Tibial artery (tissue), 4 donors: Measurements from ENCODE around the gene ALPK3.

Experiments
- DNase-seq, 2 donors: peaks; one replicate each; pipeline ENCODE4 v3.0.0-alpha.2; 2019
- H3K27ac ChIP-seq, 2 donors: fragments of 200-600 bp; sonication (generic) in 1 of 2; 1 replicate in 1 of 2; 2 replicates in 1 of 2; pipeline ENCODE4 v1.5.1; 2018 to 2019; ENCODE audit warnings: mild to moderate bottlenecking in 1 of 2
- H3K27me3 ChIP-seq, 2 donors: fragments of 200-600 bp; sonication (generic) in 1 of 2; one replicate each; pipeline versions ENCODE4 v1.5.1 to v1.6.0; 2016 to 2019
- H3K36me3 ChIP-seq, 3 donors: fragments of 200-600 bp; sonication (generic) in 2 of 3; one replicate each; pipeline ENCODE4 v1.5.1; 2016 to 2019; ENCODE audit warnings: mild to moderate bottlenecking in 2 of 3
- H3K4me1 ChIP-seq, 4 donors: fragments of 200-600 bp; sonication (generic) in 2 of 4; 1 replicate in 3 of 4; 2 replicates in 1 of 4; pipeline ENCODE4 v1.5.1; 2016 to 2019
- H3K4me3 ChIP-seq, 2 donors: fragments of 200-600 bp; sonication (generic) in 1 of 2; 1 replicate in 1 of 2; 2 replicates in 1 of 2; pipeline ENCODE4 v1.5.1; 2018 to 2019; ENCODE audit warnings: mild to moderate bottlenecking in 2 of 2
- H3K9me3 ChIP-seq, 3 donors: fragments of 200-600 bp; sonication (generic) in 1 of 3; one replicate each; pipeline ENCODE4 v1.5.1; 2016 to 2019
- CTCF ChIP-seq, 2 experiments: fragments of 200-600 bp in 1 of 2; fragments of 450-650 bp in 1 of 2; IDR thresholded peaks; one replicate each; pipeline ENCODE4 v1.5.1; 2017 to 2019; ENCODE audit warnings: antibody characterized with exemption in 2 of 2, mild to moderate bottlenecking in 1 of 2, moderate library complexity in 1 of 2
- intact Hi-C: fragments of 100-400 bp; cut with DNase I; formaldehyde crosslinking; loops from one replicate; pipeline ENCODE4 v1.15.0; 2023; ENCODE audit warnings: low total_unique reads

Gene ALPK3

GRCh38 chr15:84784262-84784661 is 32.9 kb upstream of the ALPK3 start:
- no peak for TF ChIP-seq CTCF (IDR thresholded peaks at IDR 0.05)
- intact Hi-C loops: no loop called here

GRCh38 chr15:84785053-84785452 is 32.1 kb upstream of the ALPK3 start:
- Histone ChIP-seq H3K4me1 (peaks cover 0 to 36% (median 21%) of the 10 kb centered on the region in 4 donors), H3K27me3 (no peaks in the 10 kb centered on the region), H3K27ac (peak overlapping the region; percentile 26 to 29), H3K9me3 (no peaks in the 10 kb centered on the region), H3K4me3 (no peak overlapping the region), H3K36me3 (peaks cover 21 to 44% (median 27%) of the 10 kb centered on the region in 3 donors)
- no peak for DNase-seq
- intact Hi-C loops: no loop called here
- no peak for TF ChIP-seq CTCF (IDR thresholded peaks at IDR 0.05)

More at GRCh38 chr15:84784262-84784661, 32.9 kb upstream of the ALPK3 start:
- H3K9me3 ChIP-seq: no peaks in the 10 kb centered on the region
- H3K4me3 ChIP-seq: no peak overlapping the region
- no peak overlapping the region for H3K27ac ChIP-seq
- peaks cover 0 to 39% (median 23%) of the 10 kb centered on the region in 4 donors for H3K4me1 ChIP-seq
- H3K36me3 ChIP-seq: peaks cover 21 to 42% (median 27%) of the 10 kb centered on the region in 3 donors
- DNase-seq: no peak
- no peaks in the 10 kb centered on the region for H3K27me3 ChIP-seq

GRCh38 chr15:84788500-84788899 is 28.7 kb upstream of the ALPK3 start:
- Histone ChIP-seq H3K27me3 (no peaks in the 10 kb centered on the region), H3K36me3 (peaks cover 30 to 55% (median 49%) of the 10 kb centered on the region in 3 donors), H3K4me1 (peaks cover 0 to 41% (median 23%) of the 10 kb centered on the region in 4 donors), H3K27ac (no peak overlapping the region), H3K4me3 (no peak overlapping the region), H3K9me3 (no peaks in the 10 kb centered on the region)
- TF ChIP-seq CTCF (IDR thresholded peaks at IDR 0.05): no peak
- no peak for DNase-seq
- intact Hi-C loops: no loop called here

- no peak for TF ChIP-seq CTCF (IDR thresholded peaks at IDR 0.05)
- no peak overlapping the region for H3K4me3 ChIP-seq
- DNase-seq: no peak
- intact Hi-C loops: no loop called here
- no peak overlapping the region for H3K27ac ChIP-seq
- peaks cover 18 to 50% (median 46%) of the 10 kb centered on the region in 3 donors for H3K36me3 ChIP-seq
- H3K27me3 ChIP-seq: no peaks in the 10 kb centered on the region
- H3K9me3 ChIP-seq: no peaks in the 10 kb centered on the region
- peaks cover 0 to 41% (median 22%) of the 10 kb centered on the region in 4 donors for H3K4me1 ChIP-seq
Measured at GRCh38 chr15:84789762-84790161, 27.4 kb upstream of the ALPK3 start.

GRCh38 chr15:84790676-84791075 is 26.5 kb upstream of the ALPK3 start:
- no peak for DNase-seq
- Histone ChIP-seq H3K9me3 (no peaks in the 10 kb centered on the region), H3K4me3 (no peak overlapping the region), H3K27me3 (no peaks in the 10 kb centered on the region), H3K36me3 (peaks cover 18 to 42% (median 41%) of the 10 kb centered on the region in 3 donors), H3K4me1 (peaks cover 0 to 33% (median 16%) of the 10 kb centered on the region in 4 donors), H3K27ac (no peak overlapping the region)
- no peak for TF ChIP-seq CTCF (IDR thresholded peaks at IDR 0.05)
- intact Hi-C loops: no loop called here

GRCh38 chr15:84791763-84792162 is 25.4 kb upstream of the ALPK3 start:
- Histone ChIP-seq H3K36me3 (peaks cover 18 to 43% (median 41%) of the 10 kb centered on the region in 3 donors), H3K27me3 (no peaks in the 10 kb centered on the region), H3K27ac (no peak overlapping the region), H3K9me3 (no peaks in the 10 kb centered on the region), H3K4me1 (peaks cover 0 to 23% (median 12%) of the 10 kb centered on the region in 4 donors), H3K4me3 (no peak overlapping the region)
- intact Hi-C loops: no loop called here
- no peak for DNase-seq
- TF ChIP-seq CTCF (IDR thresholded peaks at IDR 0.05): no peak
